WTC11 (cell line): Measurements from ENCODE around the gene CD4. TPM values are rescaled to one million over a fixed set of nuclear protein-coding genes. Genes with fewer than 3 reads are reported as not detected.

ENCODE experiments used
- ATAC-seq: fragments of 200-7000 bp; cut with Tn5 transposase; 2 replicates; pipeline ENCODE4 v1.10.0; 2021; ENCODE audit warnings: mild to moderate bottlenecking, moderate library complexity
- CTCF ChIA-PET: fragments of 300-600 bp; sonication (Branson Sonifier 250); formaldehyde crosslinking; loops from one replicate; lab custom pipeline; 2021; ENCODE audit warnings: antibody characterized with exemption; lab: Charles Lee
- POLR2A ChIA-PET: fragments of 350-600 bp; sonication (Branson Sonifier 250); formaldehyde crosslinking; loops from one replicate; lab custom pipeline; 2021; ENCODE audit warnings: antibody characterized with exemption; lab: Charles Lee
- DNase-seq: peaks from one replicate; pipeline ENCODE4 v3.0.0; 2021; ENCODE audit warnings: low spot score
- H3K27ac Mint-ChIP-seq: 2 replicates; pipeline ENCODE4 v1.8.0; 2021; ENCODE audit warnings: mixed read lengths
- H3K27me3 Mint-ChIP-seq: 2 replicates; pipeline ENCODE4 v1.8.0; 2021; ENCODE audit warnings: low read depth, mild to moderate bottlenecking, moderate library complexity, mixed read lengths
- H3K36me3 Mint-ChIP-seq: 2 replicates; pipeline ENCODE4 v1.8.0; 2021; ENCODE audit warnings: mixed read lengths
- H3K4me1 Mint-ChIP-seq: 2 replicates; pipeline ENCODE4 v1.8.0; 2022; ENCODE audit warnings: mixed read lengths
- H3K4me3 Mint-ChIP-seq: 2 replicates; pipeline ENCODE4 v1.8.0; 2021; ENCODE audit warnings: mild to moderate bottlenecking, moderate library complexity, mixed read lengths
- H3K9me3 Mint-ChIP-seq: 2 replicates; pipeline ENCODE4 v1.8.0; 2021; ENCODE audit warnings: mixed read lengths
- CREM ChIP-seq: sonication (generic); formaldehyde crosslinking; IDR thresholded peaks from 2 replicates; pipeline ENCODE4 v1.8.1; 2022; ENCODE audit warnings: mild to moderate bottlenecking, missing genetic modification reagents, moderate library complexity
- FOXJ3 ChIP-seq: sonication (generic); formaldehyde crosslinking; IDR thresholded peaks from 2 replicates; pipeline ENCODE4 v1.9.0; 2021; ENCODE audit warnings: missing genetic modification reagents, mild to moderate bottlenecking, borderline replicate concordance
- FOXK1 ChIP-seq: sonication (generic); formaldehyde crosslinking; IDR thresholded peaks from 2 replicates; pipeline ENCODE4 v1.8.0; 2022; ENCODE audit warnings: mild to moderate bottlenecking, moderate library complexity, missing genetic modification reagents
- GABPB1 ChIP-seq: sonication (generic); formaldehyde crosslinking; IDR thresholded peaks from 2 replicates; pipeline ENCODE4 v1.8.1; 2023; ENCODE audit warnings: mild to moderate bottlenecking, missing genetic modification reagents
- HMGA2 ChIP-seq: fragments of 250-450 bp; sonication (Bioruptor Pico); IDR thresholded peaks from 2 replicates; pipeline ENCODE4 v1.4.0; 2021; ENCODE audit warnings: mild to moderate bottlenecking, moderate library complexity
- KAT7 ChIP-seq: sonication (generic); formaldehyde crosslinking; IDR thresholded peaks from 2 replicates; pipeline ENCODE4 v1.8.1; 2023; ENCODE audit warnings: missing genetic modification reagents, mild to moderate bottlenecking, borderline replicate concordance
- MYBL2 ChIP-seq: sonication (generic); formaldehyde crosslinking; IDR thresholded peaks from 2 replicates; pipeline ENCODE4 v1.8.1; 2023; ENCODE audit warnings: mild to moderate bottlenecking, moderate library complexity, missing genetic modification reagents
- NR2C2 ChIP-seq: sonication (generic); formaldehyde crosslinking; IDR thresholded peaks from 2 replicates; pipeline ENCODE4 v1.8.0; 2022; ENCODE audit warnings: mild to moderate bottlenecking, missing genetic modification reagents
- OVOL2 ChIP-seq: fragments of 250-450 bp; sonication (Bioruptor Pico); IDR thresholded peaks from 2 replicates; pipeline ENCODE4 v1.9.0; 2021; ENCODE audit warnings: mild to moderate bottlenecking, borderline replicate concordance
- SMAD4 ChIP-seq: sonication (generic); formaldehyde crosslinking; IDR thresholded peaks from 2 replicates; pipeline ENCODE4 v1.8.0; 2022; ENCODE audit warnings: mild to moderate bottlenecking, missing genetic modification reagents
- SP1 ChIP-seq: sonication (generic); formaldehyde crosslinking; conservative IDR thresholded peaks from 2 replicates; pipeline ENCODE4 v1.8.1; 2022; ENCODE audit warnings: missing genetic modification reagents
- TEAD4 ChIP-seq: sonication (generic); formaldehyde crosslinking; IDR thresholded peaks from 2 replicates; pipeline ENCODE4 v1.8.0; 2022; ENCODE audit warnings: mild to moderate bottlenecking, missing genetic modification reagents
- TP53 ChIP-seq: sonication (generic); formaldehyde crosslinking; IDR thresholded peaks from 2 replicates; pipeline ENCODE4 v1.8.1; 2023; ENCODE audit warnings: mild to moderate bottlenecking, missing genetic modification reagents
- ZNF317 ChIP-seq: sonication (generic); formaldehyde crosslinking; IDR thresholded peaks from 2 replicates; pipeline ENCODE4 v1.8.1; 2023; ENCODE audit warnings: low read depth, mild to moderate bottlenecking, moderate library complexity, missing genetic modification reagents, borderline replicate concordance
- ZNF423 ChIP-seq: fragments of 250-450 bp; sonication (Bioruptor Pico); IDR thresholded peaks from 2 replicates; pipeline ENCODE4 v2.1.2; 2022; ENCODE audit warnings: mild to moderate bottlenecking, moderate library complexity
- total RNA-seq: library from RNA; stranded (reverse); gene quantifications from 3 replicates; pipeline ENCODE4 v1.2.3, GENCODE V29; 2021
- TF ChIP-seq, protein P1 (sequence below): fragments of 250-450 bp; sonication (Bioruptor Pico); conservative IDR thresholded peaks from 2 replicates; pipeline ENCODE4 v1.9.0; 2021; ENCODE audit warnings: mild to moderate bottlenecking
- TF ChIP-seq, protein P2 (sequence below): sonication (generic); formaldehyde crosslinking; IDR thresholded peaks from 2 replicates; pipeline ENCODE4 v1.8.0; 2022; ENCODE audit warnings: mild to moderate bottlenecking, missing genetic modification reagents
- TF ChIP-seq, protein P3 (sequence below): fragments of 250-450 bp; sonication (Bioruptor Pico); IDR thresholded peaks from 2 replicates; pipeline ENCODE4 v2.1.2; 2022; ENCODE audit warnings: mild to moderate bottlenecking, moderate library complexity
- TF ChIP-seq, protein P4 (sequence below): sonication (generic); formaldehyde crosslinking; IDR thresholded peaks from 2 replicates; pipeline ENCODE4 v1.8.1; 2022; ENCODE audit warnings: mild to moderate bottlenecking, missing genetic modification reagents, moderate library complexity, borderline replicate concordance
- TF ChIP-seq, protein P5 (sequence below): sonication (generic); formaldehyde crosslinking; IDR thresholded peaks from 2 replicates; pipeline ENCODE4 v1.8.1; 2023; ENCODE audit warnings: mild to moderate bottlenecking, missing genetic modification reagents
- TF ChIP-seq, protein P6 (sequence below): sonication (generic); formaldehyde crosslinking; IDR thresholded peaks from 2 replicates; pipeline ENCODE4 v1.8.1; 2022; ENCODE audit warnings: low read depth, mild to moderate bottlenecking, moderate library complexity, missing genetic modification reagents, borderline replicate concordance
- TF ChIP-seq, protein P7 (sequence below): fragments of 250-450 bp; sonication (Bioruptor Pico); IDR thresholded peaks from 2 replicates; pipeline ENCODE4 v1.9.0; 2021; ENCODE audit warnings: mild to moderate bottlenecking

The CD4 gene
- total RNA-seq, 1 experiment from 2014 or later, result 2.5 TPM

DNA sequence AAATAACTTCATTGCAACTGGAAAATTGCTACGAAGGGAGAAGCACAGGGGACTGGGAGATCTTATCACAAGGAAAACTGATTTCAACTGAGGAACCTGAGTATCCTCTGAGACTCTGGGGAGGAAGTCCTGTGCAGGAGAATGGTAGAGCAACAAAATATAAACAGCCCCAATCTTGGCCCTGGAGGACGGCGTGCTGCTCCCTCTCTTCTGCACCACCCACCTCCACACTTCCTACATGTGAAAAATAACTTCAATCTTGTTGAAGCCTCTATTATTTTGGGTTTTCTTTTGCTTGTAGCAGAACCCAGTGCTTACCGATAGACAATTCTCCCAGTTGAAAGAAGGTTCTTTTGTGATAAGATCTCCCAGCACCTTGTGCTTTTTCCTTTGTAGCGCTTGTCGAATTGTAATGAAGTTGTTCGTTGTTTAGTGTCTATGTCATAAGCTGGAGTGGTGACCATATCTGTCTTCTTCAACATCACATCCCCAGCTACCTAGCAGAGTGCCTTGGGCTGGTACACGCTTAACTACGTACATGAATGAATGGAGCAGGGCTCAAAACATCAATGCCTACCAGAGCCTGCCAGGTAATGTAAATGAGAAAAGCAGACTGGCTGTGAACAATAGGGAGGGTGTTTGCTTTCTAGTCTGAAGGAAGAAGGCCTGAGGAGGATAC, 2.8 kb upstream of the CD4 start:
- peaks cover 19% of the 10 kb centered on the region for H3K4me1 Mint-ChIP-seq
- H3K27ac Mint-ChIP-seq, result peak overlapping the region; percentile 47; the same call in 1 of the 2 replicates
- no peak overlapping the region for H3K4me3 Mint-ChIP-seq
- ChIA-PET CTCF (interaction anchor here (0.9 kb wide), 1 partner anchor 34 kb away, joined by 3 read pairs; the partner anchor contains the start of gene MLF2), POLR2A (interaction anchor here (0.6 to 1.0 kb wide), 2 partner anchors 97 to 119 kb away, joined by 3 read pairs; partner anchors contain the start of gene ZNF384)
- ATAC-seq (peak; percentile 59), DNase-seq (no peak)
- peaks cover 3% of the 10 kb centered on the region for H3K27me3 Mint-ChIP-seq
- no peaks in the 10 kb centered on the region for H3K36me3 Mint-ChIP-seq
- TF ChIP-seq GABPB1 (CRISPR knock-in tag) (no peak), SMAD4 (CRISPR knock-in tag) (no peak), SP1 (CRISPR knock-in tag) (no peak), HMGA2 (CRISPR knock-in tag) (no peak), NR2C2 (CRISPR knock-in tag) (no peak), FOXK1 (CRISPR knock-in tag) (no peak), TP53 (CRISPR knock-in tag) (no peak), ZNF317 (CRISPR knock-in tag) (no peak)
- TF ChIP-seq, protein P1, sequence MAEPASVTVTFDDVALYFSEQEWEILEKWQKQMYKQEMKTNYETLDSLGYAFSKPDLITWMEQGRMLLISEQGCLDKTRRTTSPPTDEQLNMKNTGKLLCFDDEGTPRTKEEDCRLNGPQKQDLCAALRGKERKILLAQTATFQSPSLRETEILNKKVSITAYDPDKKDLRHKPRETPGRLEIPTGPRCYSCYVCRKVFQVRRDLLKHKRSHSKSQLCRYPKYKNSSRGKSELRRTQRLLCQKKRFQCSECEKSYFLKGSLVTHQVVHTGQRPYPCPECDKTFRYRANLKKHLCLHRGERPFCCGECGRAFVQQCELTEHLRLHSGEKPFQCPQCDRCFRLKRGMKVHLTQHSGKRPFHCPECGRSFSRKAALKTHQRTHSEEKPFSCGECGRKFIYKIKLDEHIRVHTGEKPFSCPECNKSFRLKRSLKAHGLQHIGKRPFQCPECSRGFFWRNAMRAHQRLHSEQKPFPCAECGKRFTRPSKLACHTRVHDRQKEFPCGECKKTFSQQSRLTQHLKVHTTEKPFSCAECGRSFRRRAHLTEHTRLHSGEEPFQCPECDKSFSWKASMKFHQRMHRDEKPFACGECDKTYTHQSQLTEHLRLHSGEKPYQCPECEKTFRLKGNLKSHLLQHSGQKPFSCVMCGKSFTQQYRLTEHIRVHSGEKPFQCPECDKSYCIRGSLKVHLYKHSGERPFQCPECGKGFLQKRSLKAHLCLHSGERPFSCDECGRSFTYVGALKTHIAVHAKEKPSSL (CRISPR knock-in tag), result no peak
- TF ChIP-seq, protein P2, sequence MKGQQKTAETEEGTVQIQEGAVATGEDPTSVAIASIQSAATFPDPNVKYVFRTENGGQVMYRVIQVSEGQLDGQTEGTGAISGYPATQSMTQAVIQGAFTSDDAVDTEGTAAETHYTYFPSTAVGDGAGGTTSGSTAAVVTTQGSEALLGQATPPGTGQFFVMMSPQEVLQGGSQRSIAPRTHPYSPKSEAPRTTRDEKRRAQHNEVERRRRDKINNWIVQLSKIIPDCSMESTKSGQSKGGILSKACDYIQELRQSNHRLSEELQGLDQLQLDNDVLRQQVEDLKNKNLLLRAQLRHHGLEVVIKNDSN (CRISPR knock-in tag), result no peak
- TF ChIP-seq, protein P3, sequence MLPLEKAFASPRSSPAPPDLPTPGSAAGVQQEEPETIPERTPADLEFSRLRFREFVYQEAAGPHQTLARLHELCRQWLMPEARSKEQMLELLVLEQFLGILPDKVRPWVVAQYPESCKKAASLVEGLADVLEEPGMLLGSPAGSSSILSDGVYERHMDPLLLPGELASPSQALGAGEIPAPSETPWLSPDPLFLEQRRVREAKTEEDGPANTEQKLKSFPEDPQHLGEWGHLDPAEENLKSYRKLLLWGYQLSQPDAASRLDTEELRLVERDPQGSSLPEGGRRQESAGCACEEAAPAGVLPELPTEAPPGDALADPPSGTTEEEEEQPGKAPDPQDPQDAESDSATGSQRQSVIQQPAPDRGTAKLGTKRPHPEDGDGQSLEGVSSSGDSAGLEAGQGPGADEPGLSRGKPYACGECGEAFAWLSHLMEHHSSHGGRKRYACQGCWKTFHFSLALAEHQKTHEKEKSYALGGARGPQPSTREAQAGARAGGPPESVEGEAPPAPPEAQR (CRISPR knock-in tag), result no peak
- TF ChIP-seq, protein P4, sequence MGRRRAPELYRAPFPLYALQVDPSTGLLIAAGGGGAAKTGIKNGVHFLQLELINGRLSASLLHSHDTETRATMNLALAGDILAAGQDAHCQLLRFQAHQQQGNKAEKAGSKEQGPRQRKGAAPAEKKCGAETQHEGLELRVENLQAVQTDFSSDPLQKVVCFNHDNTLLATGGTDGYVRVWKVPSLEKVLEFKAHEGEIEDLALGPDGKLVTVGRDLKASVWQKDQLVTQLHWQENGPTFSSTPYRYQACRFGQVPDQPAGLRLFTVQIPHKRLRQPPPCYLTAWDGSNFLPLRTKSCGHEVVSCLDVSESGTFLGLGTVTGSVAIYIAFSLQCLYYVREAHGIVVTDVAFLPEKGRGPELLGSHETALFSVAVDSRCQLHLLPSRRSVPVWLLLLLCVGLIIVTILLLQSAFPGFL (CRISPR knock-in tag), result no peak
- no peaks in the 10 kb centered on the region for H3K9me3 Mint-ChIP-seq

DNA sequence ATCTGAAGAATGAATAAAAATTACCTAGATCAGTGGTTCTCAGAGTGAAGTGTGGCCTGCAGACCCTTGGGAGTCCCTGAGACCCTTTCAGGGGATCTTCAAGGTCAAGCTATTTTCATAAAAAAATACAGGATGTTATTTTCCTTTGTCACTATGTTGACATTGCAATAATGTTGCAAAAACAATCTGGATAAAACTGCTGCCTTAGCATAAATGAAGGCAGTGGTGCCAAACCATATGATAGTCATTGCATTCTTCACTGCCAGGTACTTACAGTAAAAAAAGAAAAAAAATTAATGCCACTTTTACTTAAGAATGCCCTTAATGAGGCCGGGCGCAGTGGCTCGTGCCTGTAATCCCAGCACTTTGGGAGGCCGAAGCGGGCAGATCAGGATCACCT, 2.0 kb upstream of the CD4 start:
- ATAC-seq, result no peak
- Mint-ChIP-seq H3K36me3 (no peaks in the 10 kb centered on the region), H3K4me1 (peaks cover 20% of the 10 kb centered on the region), H3K4me3 (no peak overlapping the region), H3K9me3 (no peaks in the 10 kb centered on the region), H3K27ac (no peak overlapping the region)
- POLR2A ChIA-PET, result no interaction called here
- no peak for TF ChIP-seq KAT7
- TF ChIP-seq, all 79 proteins: peak for 0
- H3K27me3 Mint-ChIP-seq, result peaks cover 5% of the 10 kb centered on the region
- DNase-seq, result no peak
- CTCF ChIA-PET, result no interaction called here

DNA sequence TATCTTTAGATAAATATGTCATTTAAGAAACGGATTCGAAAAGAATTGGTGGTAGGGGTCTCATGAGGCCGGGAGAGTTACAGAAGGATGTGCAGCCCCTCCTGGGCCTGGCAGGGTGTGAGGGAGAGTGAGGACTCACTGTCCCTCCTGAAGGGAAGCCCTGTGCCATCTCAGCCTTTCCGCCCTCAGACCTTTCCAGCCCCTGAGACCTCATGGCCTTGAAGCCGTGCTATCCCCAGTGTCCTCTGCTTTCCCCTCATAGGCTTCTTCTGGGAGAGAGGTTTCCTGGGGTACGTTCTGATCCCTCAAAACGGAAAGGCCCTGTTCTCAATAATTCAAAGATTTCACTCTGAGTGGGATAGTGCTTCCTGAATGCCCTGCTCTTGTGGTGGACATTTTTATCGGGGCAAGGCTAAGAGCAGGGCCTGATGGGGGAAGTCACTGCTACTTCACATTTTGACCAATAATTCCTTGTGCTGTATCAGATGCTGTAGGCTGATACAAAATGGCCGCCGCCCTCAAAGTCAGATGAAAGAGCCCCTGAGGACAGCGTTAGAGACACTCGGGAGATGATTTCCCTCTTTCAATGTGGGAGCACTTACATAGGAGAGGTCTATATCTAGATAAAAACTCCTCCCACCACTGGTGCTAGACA, 1.3 kb downstream of the CD4 start:
- no peaks in the 10 kb centered on the region for H3K9me3 Mint-ChIP-seq
- POLR2A ChIA-PET, result no interaction called here
- no peaks in the 10 kb centered on the region for H3K36me3 Mint-ChIP-seq
- ATAC-seq, result no peak
- DNase-seq, result no peak
- no peak overlapping the region for H3K27ac Mint-ChIP-seq
- H3K4me3 Mint-ChIP-seq, result no peak overlapping the region
- H3K4me1 Mint-ChIP-seq, result peaks cover 24% of the 10 kb centered on the region
- CTCF ChIA-PET, result interaction anchor here (0.6 to 1.0 kb wide), 2 partner anchors 37 to 222 kb away, joined by 3 to 4 read pairs; no protein-coding TSS in a partner anchor
- peaks cover 17% of the 10 kb centered on the region for H3K27me3 Mint-ChIP-seq
- TF ChIP-seq GABPB1 (CRISPR knock-in tag) (no peak), OVOL2 (no peak), MYBL2 (CRISPR knock-in tag) (no peak), TEAD4 (CRISPR knock-in tag) (no peak), CREM (CRISPR knock-in tag) (no peak), FOXJ3 (CRISPR knock-in tag) (no peak), ZNF423 (CRISPR knock-in tag) (no peak)
- TF ChIP-seq, protein P5, sequence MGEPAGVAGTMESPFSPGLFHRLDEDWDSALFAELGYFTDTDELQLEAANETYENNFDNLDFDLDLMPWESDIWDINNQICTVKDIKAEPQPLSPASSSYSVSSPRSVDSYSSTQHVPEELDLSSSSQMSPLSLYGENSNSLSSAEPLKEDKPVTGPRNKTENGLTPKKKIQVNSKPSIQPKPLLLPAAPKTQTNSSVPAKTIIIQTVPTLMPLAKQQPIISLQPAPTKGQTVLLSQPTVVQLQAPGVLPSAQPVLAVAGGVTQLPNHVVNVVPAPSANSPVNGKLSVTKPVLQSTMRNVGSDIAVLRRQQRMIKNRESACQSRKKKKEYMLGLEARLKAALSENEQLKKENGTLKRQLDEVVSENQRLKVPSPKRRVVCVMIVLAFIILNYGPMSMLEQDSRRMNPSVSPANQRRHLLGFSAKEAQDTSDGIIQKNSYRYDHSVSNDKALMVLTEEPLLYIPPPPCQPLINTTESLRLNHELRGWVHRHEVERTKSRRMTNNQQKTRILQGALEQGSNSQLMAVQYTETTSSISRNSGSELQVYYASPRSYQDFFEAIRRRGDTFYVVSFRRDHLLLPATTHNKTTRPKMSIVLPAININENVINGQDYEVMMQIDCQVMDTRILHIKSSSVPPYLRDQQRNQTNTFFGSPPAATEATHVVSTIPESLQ, result no peak
- TF ChIP-seq, protein P6, sequence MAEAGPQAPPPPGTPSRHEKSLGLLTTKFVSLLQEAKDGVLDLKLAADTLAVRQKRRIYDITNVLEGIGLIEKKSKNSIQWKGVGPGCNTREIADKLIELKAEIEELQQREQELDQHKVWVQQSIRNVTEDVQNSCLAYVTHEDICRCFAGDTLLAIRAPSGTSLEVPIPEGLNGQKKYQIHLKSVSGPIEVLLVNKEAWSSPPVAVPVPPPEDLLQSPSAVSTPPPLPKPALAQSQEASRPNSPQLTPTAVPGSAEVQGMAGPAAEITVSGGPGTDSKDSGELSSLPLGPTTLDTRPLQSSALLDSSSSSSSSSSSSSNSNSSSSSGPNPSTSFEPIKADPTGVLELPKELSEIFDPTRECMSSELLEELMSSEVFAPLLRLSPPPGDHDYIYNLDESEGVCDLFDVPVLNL, result no peak
- TF ChIP-seq, protein P7, sequence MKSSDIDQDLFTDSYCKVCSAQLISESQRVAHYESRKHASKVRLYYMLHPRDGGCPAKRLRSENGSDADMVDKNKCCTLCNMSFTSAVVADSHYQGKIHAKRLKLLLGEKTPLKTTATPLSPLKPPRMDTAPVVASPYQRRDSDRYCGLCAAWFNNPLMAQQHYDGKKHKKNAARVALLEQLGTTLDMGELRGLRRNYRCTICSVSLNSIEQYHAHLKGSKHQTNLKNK (CRISPR knock-in tag), result no peak
